GM19351 (cell line): ENCODE data around the gene CTIF.

Experiments used
- ATAC-seq: cut with Tn5 transposase; IDR thresholded peaks from one replicate; pipeline ENCODE4 v1.9.1; 2021; ENCODE audit warnings: mild to moderate bottlenecking, moderate library complexity; ENCODE audit not compliant: unreplicated experiment

Gene CTIF

GRCh38 chr18:48825101-48825745 is 286.4 kb downstream of the CTIF start:
- ATAC-seq = no peak

GRCh38 chr18:48826271-48826670 is 287.4 kb downstream of the CTIF start:
- ATAC-seq = no peak

- no peak for ATAC-seq
Observed at GRCh38 chr18:48826806-48827205, 288.0 kb downstream of the CTIF start.

DNA sequence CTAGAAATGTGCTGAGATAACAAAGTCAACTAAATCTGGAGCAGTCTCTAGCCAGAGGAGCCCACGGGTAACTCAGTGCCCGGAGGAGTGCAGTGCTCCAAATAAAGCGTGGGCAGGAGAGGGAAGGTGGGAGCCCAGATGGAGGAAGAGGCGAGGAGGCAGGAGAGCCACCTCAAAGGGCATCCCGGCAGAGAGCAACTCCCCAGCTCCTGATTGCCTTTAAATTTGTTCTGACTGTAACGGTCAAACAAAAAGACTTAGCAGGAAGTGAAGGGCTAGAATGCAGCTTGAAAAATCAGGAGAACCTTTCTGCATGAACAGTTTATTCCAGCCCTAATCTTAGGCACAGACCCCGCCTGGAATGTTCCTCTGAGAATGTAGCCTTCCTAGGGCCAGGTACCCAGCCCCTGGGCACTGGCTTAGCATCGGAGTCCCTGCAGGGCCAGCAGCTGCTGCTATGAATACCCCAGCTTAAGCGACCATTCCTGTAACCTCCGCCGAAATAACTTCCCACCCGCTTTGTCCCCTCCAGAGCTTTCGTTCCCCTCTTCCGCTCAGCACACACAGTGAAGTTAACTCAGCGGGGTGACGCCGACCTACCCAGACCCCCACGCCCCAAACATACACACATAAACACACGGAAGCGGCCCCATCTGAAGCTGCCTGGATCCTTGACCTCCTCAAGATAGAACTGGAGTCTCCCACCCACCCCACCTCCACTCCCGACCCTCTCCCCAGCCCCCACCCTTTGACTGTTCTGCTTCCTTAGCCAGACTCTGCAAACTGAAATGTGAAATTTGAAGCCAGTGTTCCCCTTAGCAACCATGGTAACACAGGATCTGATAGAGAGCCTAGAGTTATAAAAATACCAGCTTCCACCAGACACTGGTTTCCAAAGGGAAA is 288.7 kb downstream of the CTIF start:
- no peak for ATAC-seq

DNA sequence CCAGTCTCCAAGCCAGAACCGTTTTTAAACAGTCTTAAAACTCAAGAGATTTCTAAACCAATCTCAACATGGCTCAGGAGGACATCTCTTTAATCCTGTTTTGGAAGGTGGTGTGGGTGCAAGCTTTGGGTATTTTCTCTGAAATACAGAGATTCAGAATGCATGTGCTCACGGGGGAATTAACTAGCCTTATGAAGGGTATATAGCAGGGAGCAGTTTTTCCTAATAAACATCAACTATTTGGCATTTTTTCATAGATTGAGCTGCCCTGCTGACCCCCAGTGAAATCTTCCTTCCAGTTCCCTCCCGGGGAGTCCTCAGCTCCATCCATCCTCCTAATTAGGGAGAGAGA is 289.3 kb downstream of the CTIF start:
- no peak for ATAC-seq

- ATAC-seq = no peak
Observed at GRCh38 chr18:48828691-48829442, 290.0 kb downstream of the CTIF start.

GRCh38 chr18:48829443-48830149 is 290.8 kb downstream of the CTIF start:
- no peak for ATAC-seq

DNA sequence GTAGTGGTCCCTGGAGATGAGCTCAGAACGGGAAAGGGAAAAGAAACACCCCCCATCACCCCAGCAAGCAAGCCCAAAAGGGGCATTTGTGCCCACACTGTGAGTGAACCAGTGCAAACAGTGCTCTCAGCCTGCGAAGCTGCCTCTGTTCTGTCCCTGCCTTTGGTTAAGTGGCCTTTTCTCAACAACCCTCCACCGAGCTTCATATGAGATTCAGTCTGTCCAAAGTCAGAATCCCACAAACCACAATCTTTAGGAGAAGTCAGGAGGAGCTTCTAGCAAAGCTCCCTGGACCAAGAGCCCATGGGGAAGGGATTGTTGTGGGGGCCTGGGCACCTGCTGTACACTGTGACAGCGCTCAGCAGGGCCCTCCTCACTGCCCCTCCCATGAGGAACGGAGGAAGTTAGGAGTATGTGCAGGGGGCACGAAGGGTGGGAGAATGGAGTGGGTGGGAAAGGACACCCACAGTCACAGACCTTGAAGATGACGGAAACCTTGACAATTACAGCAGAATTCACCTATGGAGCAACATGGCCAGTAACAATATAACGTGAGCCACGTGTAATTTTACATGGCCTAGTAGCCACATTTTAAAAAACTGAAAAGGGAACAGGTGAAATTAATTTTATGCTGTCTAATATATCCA is 292.4 kb downstream of the CTIF start:
- ATAC-seq = no peak

- no peak for ATAC-seq
Observed at GRCh38 chr18:48831802-48832201, 293.0 kb downstream of the CTIF start.

- ATAC-seq = no peak
Observed at GRCh38 chr18:48832938-48833700, 294.3 kb downstream of the CTIF start.

DNA sequence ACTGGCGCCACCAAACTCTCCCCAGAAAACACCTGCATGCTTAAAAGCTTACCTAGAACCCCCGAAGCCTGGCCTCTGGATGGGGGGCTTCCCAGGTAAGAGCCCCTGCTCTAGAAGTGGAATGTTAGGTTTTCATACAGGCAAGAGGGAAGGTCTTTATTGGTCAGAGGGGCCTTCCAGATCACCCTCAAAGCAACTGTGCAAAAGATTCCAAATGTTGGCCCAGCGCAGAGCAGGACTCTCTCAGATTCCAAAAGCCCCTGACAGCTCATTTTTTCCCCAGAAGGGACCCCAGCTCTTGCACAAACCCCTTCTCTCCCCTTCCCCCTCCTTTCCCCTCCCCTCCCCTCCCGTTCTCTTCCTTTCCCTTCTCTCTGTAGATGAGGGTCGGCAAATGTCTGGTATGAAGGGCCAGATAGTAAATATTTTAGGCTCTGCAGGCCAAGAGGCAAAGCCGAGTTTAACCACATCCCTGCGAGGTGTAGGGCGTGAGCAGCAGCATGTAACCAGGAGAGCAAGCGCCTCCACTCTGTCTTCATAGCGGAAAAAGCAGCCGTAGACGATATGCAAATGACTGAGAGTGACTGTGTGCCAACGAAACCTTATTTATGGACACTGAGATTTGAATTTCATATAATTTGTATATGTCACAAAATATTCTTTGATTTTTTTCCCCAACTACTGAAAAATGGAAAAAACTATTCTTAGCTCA is 295.0 kb downstream of the CTIF start:
- ATAC-seq = peak; percentile 85

DNA sequence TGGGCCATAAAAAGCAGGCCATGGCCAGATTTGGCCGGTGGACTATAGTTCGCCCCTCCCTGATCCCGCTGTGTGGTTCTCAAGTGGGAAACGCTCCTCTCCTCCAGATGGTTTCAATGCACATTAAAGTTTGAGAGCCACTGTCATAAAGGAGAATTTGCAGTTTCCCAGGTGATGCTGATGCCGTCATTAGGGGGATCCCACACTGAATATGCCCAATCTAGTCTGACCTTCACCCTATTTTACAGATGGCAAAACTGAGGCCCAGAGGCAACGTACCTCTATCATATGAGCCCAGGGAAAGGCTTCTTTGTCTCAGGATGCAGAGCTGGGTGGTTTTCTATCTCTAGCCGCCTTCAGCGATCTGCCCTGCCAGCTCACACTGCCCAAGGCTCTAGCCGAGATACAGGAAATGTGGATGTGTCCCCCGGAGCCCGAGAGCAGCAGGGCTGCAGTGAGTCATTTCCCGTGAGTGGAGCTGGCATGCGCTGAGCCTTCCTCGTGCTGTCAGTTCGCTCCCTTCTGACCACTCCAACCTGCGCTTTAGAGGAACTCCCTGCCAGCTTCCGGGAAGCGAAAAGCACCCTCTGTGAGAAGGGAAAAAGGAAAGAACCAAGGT is 295.7 kb downstream of the CTIF start:
- peak; percentile 67 for ATAC-seq

DNA sequence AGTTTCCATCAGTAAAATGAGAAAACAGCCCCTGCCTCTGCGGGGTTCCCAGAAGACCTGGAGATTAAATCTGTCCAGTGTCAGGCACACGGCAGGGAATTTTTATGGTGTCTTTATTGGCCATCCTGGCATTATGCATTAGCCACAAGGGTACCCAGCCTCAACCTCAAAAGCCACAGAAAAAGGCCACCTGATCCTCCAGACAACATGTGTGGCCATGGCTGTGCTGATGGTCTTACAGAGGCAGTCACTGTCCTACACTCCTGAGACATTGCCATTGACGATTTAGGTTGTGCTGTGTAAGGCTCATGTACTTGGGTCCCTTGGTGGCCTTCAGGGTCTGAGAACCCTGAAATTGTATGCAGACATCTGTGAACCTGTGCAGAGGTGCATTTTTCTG is 296.3 kb downstream of the CTIF start:
- ATAC-seq = no peak

GRCh38 chr18:48835745-48836170 is 296.9 kb downstream of the CTIF start:
- no peak for ATAC-seq

DNA sequence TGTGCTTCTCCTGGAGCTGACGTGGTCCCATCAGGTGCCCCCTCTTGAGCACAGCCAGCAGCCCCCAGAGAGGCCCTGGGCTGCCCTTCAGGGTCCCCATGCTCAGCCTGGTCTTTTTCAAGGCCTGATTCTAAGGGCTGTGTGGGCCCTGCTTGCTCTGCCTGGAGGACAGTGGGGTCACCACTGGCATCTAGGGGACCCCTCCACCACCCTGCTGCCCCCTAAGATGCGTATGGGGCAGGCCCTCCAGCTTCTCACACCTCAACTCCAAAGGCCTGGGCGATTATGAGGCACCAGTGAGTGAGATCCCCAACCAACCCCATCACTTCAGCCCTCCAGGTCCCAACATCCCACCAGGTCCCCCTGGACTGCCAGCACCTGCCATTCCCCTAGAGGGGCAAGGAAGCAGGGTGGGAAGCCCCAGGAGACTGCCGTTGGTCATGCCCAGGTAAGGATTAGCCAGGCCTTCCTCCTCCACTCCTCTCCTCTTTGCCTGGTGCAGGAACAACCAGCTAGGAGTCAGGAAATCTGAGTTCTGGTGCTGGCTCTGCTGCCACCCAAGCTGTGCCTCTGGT is 297.5 kb downstream of the CTIF start:
- ATAC-seq = no peak

- ATAC-seq = no peak
Observed at GRCh38 chr18:48836806-48837615, 298.2 kb downstream of the CTIF start.

GRCh38 chr18:48837676-48838075 is 298.8 kb downstream of the CTIF start:
- ATAC-seq = no peak
